Liver (tissue), 9 donors: ENCODE results near the gene ERBIN. TPM values are rescaled to one million over a fixed set of nuclear protein-coding genes. Genes with fewer than 3 reads are reported as not detected.

Experiments
- DNase-seq: peaks from one replicate; pipeline ENCODE4 v3.0.0-alpha.2; 2017; ENCODE audit warnings: low spot score
- H3K27ac ChIP-seq, 2 donors: one replicate each; pipeline ENCODE4 v1.7.0; 2013; ENCODE audit warnings: inconsistent platforms in 2 of 2, low read length in 2 of 2, control low read depth in 1 of 2, low read depth in 1 of 2, mild to moderate bottlenecking in 1 of 2
- H3K27me3 ChIP-seq, 4 donors: one replicate each; pipeline versions ENCODE4 v1.6.1 to v1.7.0; 2013; ENCODE audit warnings: low read length in 3 of 4, inconsistent platforms in 1 of 4, mild to moderate bottlenecking in 1 of 4, moderate library complexity in 1 of 4; ENCODE audit not compliant: control insufficient read depth in 4 of 4, insufficient read depth in 4 of 4
- H3K36me3 ChIP-seq, 4 donors: one replicate each; pipeline versions ENCODE4 v1.6.1 to v1.7.0; 2013; ENCODE audit warnings: low read length in 3 of 4, mild to moderate bottlenecking in 3 of 4, low read depth in 1 of 4, moderate library complexity in 1 of 4; ENCODE audit not compliant: control insufficient read depth in 4 of 4, insufficient read depth in 3 of 4
- H3K4me1 ChIP-seq, 4 donors: one replicate each; pipeline versions ENCODE4 v1.6.1 to v1.7.0; 2013; ENCODE audit warnings: low read length in 3 of 4, mild to moderate bottlenecking in 3 of 4, moderate library complexity in 1 of 4; ENCODE audit not compliant: control insufficient read depth in 4 of 4, insufficient read depth in 4 of 4
- H3K4me3 ChIP-seq, 3 donors: one replicate each; pipeline versions ENCODE4 v1.6.1 to v1.7.0; 2013; ENCODE audit warnings: low read length in 3 of 3, control low read depth in 1 of 3, low read depth in 1 of 3, mild to moderate bottlenecking in 1 of 3
- H3K9ac ChIP-seq, 2 donors: one replicate each; pipeline ENCODE4 v1.7.0; 2013; ENCODE audit warnings: low read length in 2 of 2, mild to moderate bottlenecking in 2 of 2, moderate library complexity in 2 of 2, control low read depth in 1 of 2, low read depth in 1 of 2
- H3K9me3 ChIP-seq, 4 donors: one replicate each; pipeline versions ENCODE4 v1.6.1 to v1.7.0; 2013; ENCODE audit warnings: low read length in 3 of 4; ENCODE audit not compliant: control insufficient read depth in 4 of 4
- CTCF ChIP-seq: fragments of 150-350 bp; IDR thresholded peaks from 2 replicates; pipeline ENCODE4 v1.5.1; 2017; ENCODE audit warnings: improper control_type of control experiment, low read depth, low read length; ENCODE audit not compliant: missing input control
- EGR1 ChIP-seq, 2 donors: IDR thresholded peaks; 2 replicates each; pipeline ENCODE4 v1.6.1; 2016 to 2018; ENCODE audit warnings: antibody characterized with exemption in 2 of 2, low read depth in 2 of 2
- FOXA1 ChIP-seq: IDR thresholded peaks from 2 replicates; pipeline ENCODE4 v1.6.1; 2016; ENCODE audit warnings: antibody characterized with exemption
- FOXA2 ChIP-seq: IDR thresholded peaks from 2 replicates; pipeline ENCODE4 v1.6.1; 2016; ENCODE audit warnings: antibody characterized with exemption
- GABPA ChIP-seq, 2 donors: IDR thresholded peaks in 1 of 2; conservative IDR thresholded peaks in 1 of 2; 2 replicates each; pipeline ENCODE4 v1.6.1; 2016; ENCODE audit warnings: antibody characterized with exemption in 2 of 2, mild to moderate bottlenecking in 1 of 2, moderate library complexity in 1 of 2
- HNF4A ChIP-seq, 2 donors: conservative IDR thresholded peaks; 2 replicates each; pipeline ENCODE4 v1.6.1; 2016; ENCODE audit warnings: antibody characterized with exemption in 2 of 2, mild to moderate bottlenecking in 2 of 2
- HNF4G ChIP-seq: IDR thresholded peaks from 2 replicates; pipeline ENCODE4 v1.6.1; 2016; ENCODE audit warnings: antibody characterized with exemption
- JUND ChIP-seq, 2 donors: IDR thresholded peaks; 2 replicates each; pipeline ENCODE4 v1.6.1; 2016; ENCODE audit warnings: antibody characterized with exemption in 2 of 2
- NR2F2 ChIP-seq: IDR thresholded peaks from 2 replicates; pipeline ENCODE4 v1.6.1; 2016; ENCODE audit warnings: antibody characterized with exemption
- RAD21 ChIP-seq, 2 donors: IDR thresholded peaks; 2 replicates each; pipeline ENCODE4 v1.6.1; 2016; ENCODE audit warnings: antibody characterized with exemption in 2 of 2, mild to moderate bottlenecking in 2 of 2
- REST ChIP-seq: IDR thresholded peaks from 2 replicates; pipeline ENCODE4 v1.6.1; 2016; ENCODE audit warnings: antibody characterized with exemption, mild to moderate bottlenecking
- RXRA ChIP-seq, 2 donors: IDR thresholded peaks; 2 replicates each; pipeline ENCODE4 v1.6.1; 2017 to 2018; ENCODE audit warnings: antibody characterized with exemption in 2 of 2, mild to moderate bottlenecking in 1 of 2
- SP1 ChIP-seq: IDR thresholded peaks from 2 replicates; pipeline ENCODE4 v1.6.1; 2018; ENCODE audit warnings: antibody characterized with exemption, mild to moderate bottlenecking
- TAF1 ChIP-seq: conservative IDR thresholded peaks from 2 replicates; pipeline ENCODE4 v1.6.1; 2016; ENCODE audit warnings: antibody characterized with exemption, mild to moderate bottlenecking
- YY1 ChIP-seq: IDR thresholded peaks from 2 replicates; pipeline ENCODE4 v1.6.1; 2016; ENCODE audit warnings: antibody characterized with exemption, mild to moderate bottlenecking
- ZBTB33 ChIP-seq: IDR thresholded peaks from 2 replicates; pipeline ENCODE4 v1.6.1; 2016; ENCODE audit warnings: antibody characterized with exemption
- WGBS: extraction: QIAGEN DNeasy Blood & Tissue Kit; methylation state at CpG from one replicate; pipeline ENCODE4 v1.1.7; 2013; 5-methylcytosine and 5-hydroxymethylcytosine counted together
- polyA plus RNA-seq, 2 donors: library from polyadenylated mRNA; stranded (reverse) in 1 of 2; unstranded in 1 of 2; fragments of 200-250 nt in 1 of 2; fragments of >200 nt in 1 of 2; fragmentation: Nextera tagmentation in 1 of 2; extraction: Ambion mirVana in 1 of 2; gene quantifications; one replicate each; pipeline versions ENCODE4 v1.2.1 to v1.2.3, GENCODE V29; 2013 to 2015
- total RNA-seq, 2 donors: library from RNA; depleted of rRNA; stranded (reverse); fragments of >200 nt; gene quantifications; one replicate each; pipeline ENCODE4 v1.2.3, GENCODE V29; 2014
- TF ChIP-seq, protein P1 (sequence below): IDR thresholded peaks from 2 replicates; pipeline ENCODE4 v1.6.1; 2016; ENCODE audit warnings: antibody characterized with exemption
- TF ChIP-seq, protein P2 (sequence below): IDR thresholded peaks from 2 replicates; pipeline ENCODE4 v1.6.1; 2016; ENCODE audit warnings: antibody characterized with exemption
- donor health status: healthy.
- donor health status: healthy.
- donor health status: healthy.
- donor health status: healthy.
- donor health status: healthy.

ERBIN gene
- total and polyA plus RNA-seq, 4 donors = 9.7 to 54.9 (median 32.5) TPM

GRCh38 chr5:65954200-65954599 lies 27.8 kb downstream of the ERBIN start:
- H3K27me3 ChIP-seq = no peaks in the 10 kb centered on the region
- H3K4me1 ChIP-seq = peaks cover 0 to 6% (median under 1%) of the 10 kb centered on the region in 4 donors
- H3K9me3 ChIP-seq = no peaks in the 10 kb centered on the region
- peaks cover 0 to 2% (median 0%) of the 10 kb centered on the region in 4 donors for H3K36me3 ChIP-seq
- no peak overlapping the region for H3K27ac ChIP-seq
- WGBS = 95% methylated on average over 3 of the region's 3 CpGs
- DNase-seq = no peak
- no peak overlapping the region for H3K9ac ChIP-seq
- H3K4me3 ChIP-seq = no peak overlapping the region
- no peak for TF ChIP-seq TAF1
- TF ChIP-seq JUND (IDR thresholded peaks at IDR 0.05) = no peak
- no peak for TF ChIP-seq FOXA1
- no peak for TF ChIP-seq NR2F2
- no peak for TF ChIP-seq HNF4G
- TF ChIP-seq, protein P1, sequence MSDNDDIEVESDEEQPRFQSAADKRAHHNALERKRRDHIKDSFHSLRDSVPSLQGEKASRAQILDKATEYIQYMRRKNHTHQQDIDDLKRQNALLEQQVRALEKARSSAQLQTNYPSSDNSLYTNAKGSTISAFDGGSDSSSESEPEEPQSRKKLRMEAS = no peak
- TF ChIP-seq RXRA (IDR thresholded peaks at IDR 0.05) = no peak
- TF ChIP-seq EGR1 (IDR thresholded peaks at IDR 0.05; ENCODE audit: low read depth in 2 of 2) = no peak
- no peak for TF ChIP-seq SP1
- no peak for TF ChIP-seq GABPA (IDR thresholded peaks at IDR 0.05 in 1 of 2, conservative IDR thresholded peaks at IDR 0.05 in 1 of 2)
- no peak for TF ChIP-seq HNF4A (conservative IDR thresholded peaks at IDR 0.05)
- TF ChIP-seq REST = no peak
- TF ChIP-seq, protein P2, sequence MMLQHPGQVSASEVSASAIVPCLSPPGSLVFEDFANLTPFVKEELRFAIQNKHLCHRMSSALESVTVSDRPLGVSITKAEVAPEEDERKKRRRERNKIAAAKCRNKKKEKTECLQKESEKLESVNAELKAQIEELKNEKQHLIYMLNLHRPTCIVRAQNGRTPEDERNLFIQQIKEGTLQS = no peak
- no peak for TF ChIP-seq CTCF
- TF ChIP-seq FOXA2 = no peak
- no peak for TF ChIP-seq RAD21 (IDR thresholded peaks at IDR 0.05)
- no peak for TF ChIP-seq ZBTB33
- no peak for TF ChIP-seq YY1
